SJSA1 (cell line): Measurements from ENCODE around the gene PLB1. TPM values are rescaled to one million over a fixed set of nuclear protein-coding genes. Genes with fewer than 3 reads are reported as not detected.

Experiments
- DNase-seq, 2 experiments: peaks; one replicate each; pipeline ENCODE4 v3.0.0-alpha.2; 2015 to 2020; ENCODE audit warnings: low spot score in 2 of 2, low read depth in 1 of 2
- H3K27ac ChIP-seq: fragments of 250-450 bp; sonication (Bioruptor Pico); 2 replicates; pipeline ENCODE4 v1.5.1; 2020; ENCODE audit warnings: mild to moderate bottlenecking, moderate library complexity
- H3K27me3 ChIP-seq: fragments of 250-450 bp; sonication (Bioruptor Pico); replicated peaks from 2 replicates; pipeline ENCODE4 v1.5.1; 2020; ENCODE audit warnings: mild to moderate bottlenecking, moderate library complexity
- H3K36me3 ChIP-seq: fragments of 250-450 bp; sonication (Bioruptor Pico); 2 replicates; pipeline ENCODE4 v1.5.1; 2020; ENCODE audit warnings: mild to moderate bottlenecking
- H3K4me1 ChIP-seq: fragments of 250-450 bp; sonication (Bioruptor Pico); replicated peaks from 2 replicates; pipeline ENCODE4 v1.6.1; 2021; ENCODE audit warnings: mild to moderate bottlenecking
- H3K4me3 ChIP-seq: fragments of 250-450 bp; sonication (Bioruptor Pico); 2 replicates; pipeline ENCODE4 v1.5.1; 2020; ENCODE audit warnings: mild to moderate bottlenecking
- H3K9me3 ChIP-seq: fragments of 250-450 bp; sonication (Bioruptor Pico); replicated peaks from 2 replicates; pipeline ENCODE4 v1.5.1; 2020; ENCODE audit warnings: mild to moderate bottlenecking
- total RNA-seq: library from RNA; depleted of rRNA; stranded (reverse); fragments of >200 nt; shearing (Covaris generic); gene quantifications from 2 replicates; pipeline ENCODE4 v1.2.3, GENCODE V29; 2014

PLB1 gene
- total RNA-seq, 1 experiment from 2014 or later: 4.6 TPM

DNA sequence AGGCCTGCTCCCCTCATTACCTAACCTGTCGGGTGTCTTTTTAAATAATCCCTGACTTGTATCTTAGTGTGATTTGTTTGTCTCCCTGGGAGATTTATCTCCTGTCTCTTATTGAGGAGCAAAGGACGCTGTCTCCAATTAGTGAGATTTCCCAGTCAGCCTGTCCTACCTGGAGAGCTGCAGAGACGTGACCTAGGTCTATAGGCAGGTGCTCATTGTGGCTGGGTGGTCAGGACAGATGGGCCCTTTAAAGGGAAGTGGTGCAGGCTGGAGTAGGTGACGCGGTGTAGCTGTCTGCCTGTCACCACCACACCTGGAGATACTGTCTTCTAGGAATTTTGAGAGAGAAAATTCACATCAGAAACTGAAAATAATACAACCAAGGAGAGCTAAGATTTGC is 28.0 kb downstream of the PLB1 start:
- no peak for DNase-seq
- Histone ChIP-seq H3K36me3 (no peaks in the 10 kb centered on the region), H3K27me3 (peaks cover 26% of the 10 kb centered on the region), H3K4me3 (no peak overlapping the region), H3K4me1 (no peaks in the 10 kb centered on the region), H3K9me3 (no peaks in the 10 kb centered on the region), H3K27ac (no peak overlapping the region)

DNA sequence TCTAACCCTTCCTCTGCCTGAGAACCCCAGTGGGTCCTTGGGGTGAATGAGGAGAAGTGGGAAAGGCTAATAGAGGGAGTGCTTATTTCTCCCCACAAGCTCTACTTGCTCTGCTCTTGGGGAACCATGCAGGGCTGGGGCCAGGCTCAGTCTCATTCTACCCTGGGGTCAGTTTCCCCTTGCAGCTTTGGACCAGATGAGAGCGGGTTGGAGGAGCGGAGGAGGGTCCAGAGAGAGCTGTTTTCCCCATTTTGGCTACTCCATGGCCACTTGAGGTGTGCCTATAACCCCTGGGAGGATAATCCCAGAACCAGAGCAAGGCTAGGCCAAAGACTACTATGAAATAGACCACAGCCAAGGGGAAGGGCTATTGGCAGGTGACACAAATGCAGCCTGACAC is 29.6 kb downstream of the PLB1 start:
- Histone ChIP-seq H3K27ac (no peak overlapping the region), H3K27me3 (peaks cover 25% of the 10 kb centered on the region)

DNA sequence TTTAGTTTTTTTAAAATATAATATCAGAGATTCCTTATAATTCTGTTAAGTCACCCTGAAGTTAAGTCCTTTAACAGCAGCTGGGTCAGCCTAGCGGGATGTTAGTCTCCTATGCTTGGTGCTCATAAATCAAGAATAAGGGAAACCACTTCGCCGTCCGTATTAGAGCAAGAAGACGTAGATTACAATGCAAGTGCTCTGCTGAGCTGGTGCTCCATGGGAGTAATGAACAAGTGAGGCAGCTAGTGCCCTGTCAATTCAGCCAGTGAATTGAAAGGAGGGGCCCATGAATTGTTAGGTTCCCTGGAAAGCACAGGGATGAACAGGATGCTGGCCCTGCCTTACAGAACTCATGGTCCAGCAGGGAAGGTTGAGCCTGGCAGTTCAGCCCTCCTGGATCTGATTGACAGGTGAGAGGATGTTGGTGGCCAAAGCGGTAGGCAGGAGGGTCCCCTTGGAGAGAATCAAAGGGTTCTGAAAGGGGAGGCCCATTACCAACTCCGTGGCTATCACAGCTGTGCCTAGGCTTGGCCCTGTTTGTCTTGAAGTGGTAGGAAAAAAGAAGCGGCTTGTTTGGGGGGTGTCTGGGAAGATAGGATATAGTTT is 30.8 kb downstream of the PLB1 start:
- Histone ChIP-seq H3K27ac (no peak overlapping the region), H3K9me3 (no peaks in the 10 kb centered on the region), H3K4me1 (no peaks in the 10 kb centered on the region), H3K27me3 (peaks cover 17% of the 10 kb centered on the region), H3K36me3 (no peaks in the 10 kb centered on the region), H3K4me3 (no peak overlapping the region)
- DNase-seq: no peak

More for the DNA sequence above, 29.6 kb downstream of the PLB1 start:
- no peaks in the 10 kb centered on the region for H3K4me1 ChIP-seq
- DNase-seq: no peak
- H3K9me3 ChIP-seq: no peaks in the 10 kb centered on the region
- H3K4me3 ChIP-seq: no peak overlapping the region
- no peaks in the 10 kb centered on the region for H3K36me3 ChIP-seq

DNA sequence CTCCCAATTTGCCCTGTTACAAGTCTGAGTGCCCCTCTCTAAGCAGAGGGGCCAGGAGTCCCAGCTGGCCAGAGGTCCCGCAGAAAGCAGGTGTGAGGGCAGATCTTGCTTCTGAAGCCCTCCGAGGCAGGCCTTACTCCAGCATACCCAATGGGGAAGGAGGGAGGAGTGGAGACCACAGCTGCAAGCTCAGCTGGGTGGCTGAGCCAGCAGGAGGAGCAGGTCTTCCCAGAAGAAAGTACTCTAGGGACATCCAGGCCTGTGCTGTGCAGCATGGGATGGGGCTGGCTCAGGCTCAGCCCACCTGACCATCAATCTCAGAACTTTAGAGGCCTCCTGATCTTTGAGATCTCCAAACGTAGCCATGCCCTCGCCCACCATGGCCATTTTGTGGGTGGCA is 31.3 kb downstream of the PLB1 start:
- no peaks in the 10 kb centered on the region for H3K9me3 ChIP-seq
- peaks cover 20% of the 10 kb centered on the region for H3K27me3 ChIP-seq
- DNase-seq: no peak
- H3K36me3 ChIP-seq: no peaks in the 10 kb centered on the region
- no peak overlapping the region for H3K4me3 ChIP-seq
- no peaks in the 10 kb centered on the region for H3K4me1 ChIP-seq
- H3K27ac ChIP-seq: no peak overlapping the region

DNA sequence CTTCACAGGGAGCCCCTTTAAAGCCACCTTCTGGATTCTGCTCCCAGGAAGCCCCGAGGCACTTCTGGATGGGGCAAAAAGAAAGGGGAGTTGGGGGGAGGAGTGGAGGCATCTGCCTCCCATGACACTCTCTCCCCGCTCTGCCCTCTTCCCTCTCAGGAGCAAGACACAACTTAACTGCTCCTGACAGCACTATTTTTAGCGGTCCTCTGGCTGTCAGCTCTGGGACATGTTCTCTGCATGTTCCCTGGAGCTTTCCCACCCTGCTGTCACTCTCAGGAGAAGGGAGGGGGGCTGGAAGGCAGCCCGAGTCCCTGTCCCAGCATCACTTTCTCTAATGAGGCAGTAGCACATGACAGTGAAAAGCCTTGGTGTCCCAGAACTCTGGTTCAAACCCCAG is 32.3 kb downstream of the PLB1 start:
- H3K36me3 ChIP-seq: no peaks in the 10 kb centered on the region
- no peak for DNase-seq
- no peaks in the 10 kb centered on the region for H3K9me3 ChIP-seq
- H3K27ac ChIP-seq: no peak overlapping the region
- no peaks in the 10 kb centered on the region for H3K4me1 ChIP-seq
- H3K4me3 ChIP-seq: no peak overlapping the region
- H3K27me3 ChIP-seq: peaks cover 14% of the 10 kb centered on the region

DNA sequence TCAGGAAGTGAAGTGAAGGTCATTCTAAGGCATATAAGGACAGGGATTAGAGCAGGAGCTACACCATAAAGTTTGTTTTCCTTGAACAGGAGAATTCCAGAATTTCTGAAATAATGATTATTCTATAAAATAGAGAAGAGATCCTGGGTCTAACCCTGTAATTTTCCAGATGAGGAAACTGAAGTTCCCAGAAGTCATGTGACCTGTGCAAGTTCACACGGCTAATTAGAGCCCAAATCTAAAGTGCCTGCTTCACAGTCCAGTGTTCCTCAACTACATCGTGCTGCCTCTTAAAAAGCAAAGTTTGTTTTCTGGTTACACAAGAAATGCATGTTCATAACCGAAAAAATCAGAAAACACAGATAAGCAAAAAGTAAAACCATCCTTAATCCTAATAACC is 34.9 kb downstream of the PLB1 start:
- DNase-seq: no peak
- no peak overlapping the region for H3K27ac ChIP-seq
- no peaks in the 10 kb centered on the region for H3K9me3 ChIP-seq
- peaks cover 8% of the 10 kb centered on the region; the same call in 1 of the 2 replicates for H3K27me3 ChIP-seq
- H3K4me1 ChIP-seq: no peaks in the 10 kb centered on the region
- no peaks in the 10 kb centered on the region for H3K36me3 ChIP-seq
- H3K4me3 ChIP-seq: no peak overlapping the region

DNA sequence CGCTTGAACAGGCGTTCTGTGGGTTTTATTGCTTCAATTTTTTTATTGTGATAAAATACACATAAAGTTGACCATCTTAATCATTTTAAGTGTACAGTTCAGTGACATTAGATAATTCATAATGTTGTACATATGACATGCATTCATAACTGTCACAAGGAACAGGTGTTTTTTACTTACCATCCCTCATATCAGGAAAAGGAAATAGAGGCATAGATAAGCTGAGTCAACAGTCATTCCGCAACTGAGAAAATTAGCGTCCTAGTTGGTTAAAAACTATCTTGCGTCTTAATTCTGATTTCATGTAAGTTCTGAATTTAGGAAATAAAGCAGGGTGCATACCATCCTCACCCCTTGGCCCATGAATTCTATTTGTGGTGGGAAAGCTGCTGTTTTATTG is 36.5 kb downstream of the PLB1 start:
- H3K4me1 ChIP-seq: no peaks in the 10 kb centered on the region
- no peak overlapping the region for H3K27ac ChIP-seq
- peaks cover 8% of the 10 kb centered on the region; the same call in 1 of the 2 replicates for H3K27me3 ChIP-seq
- H3K9me3 ChIP-seq: no peaks in the 10 kb centered on the region
- H3K36me3 ChIP-seq: no peaks in the 10 kb centered on the region
- H3K4me3 ChIP-seq: no peak overlapping the region
- no peak for DNase-seq

DNA sequence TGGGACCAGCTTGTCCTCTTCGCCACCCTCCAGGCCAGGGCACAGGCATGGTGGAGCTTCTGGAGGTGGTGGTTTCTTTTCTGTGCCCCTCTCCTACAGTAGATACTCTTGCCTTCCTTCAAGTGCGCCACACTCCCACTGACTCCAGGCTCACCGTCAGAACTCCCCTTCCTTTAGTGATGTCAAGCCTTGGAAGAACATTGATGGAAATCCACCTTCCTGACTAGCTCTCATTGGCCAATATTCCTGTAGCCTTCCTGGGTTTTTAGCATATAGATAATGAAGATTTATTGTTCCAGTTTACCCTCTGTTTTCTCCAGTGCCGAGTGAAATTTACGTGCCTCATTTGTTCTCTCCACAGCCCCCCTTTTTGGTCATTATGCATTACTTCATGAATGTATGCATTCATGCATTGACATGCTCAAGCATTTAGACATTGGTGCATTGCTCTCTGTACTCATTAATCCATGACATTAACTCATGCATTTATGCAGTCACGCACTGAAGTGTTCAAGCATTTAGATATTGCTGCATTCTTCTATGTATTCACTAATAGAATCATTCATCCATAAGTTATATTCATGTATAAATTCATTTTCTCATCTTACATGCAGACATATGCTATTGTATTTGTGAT is 37.3 kb downstream of the PLB1 start:
- Histone ChIP-seq H3K27me3 (peaks cover 8% of the 10 kb centered on the region; the same call in 1 of the 2 replicates), H3K27ac (no peak overlapping the region), H3K4me1 (no peaks in the 10 kb centered on the region), H3K4me3 (no peak overlapping the region), H3K36me3 (no peaks in the 10 kb centered on the region), H3K9me3 (no peaks in the 10 kb centered on the region)
- DNase-seq: no peak

DNA sequence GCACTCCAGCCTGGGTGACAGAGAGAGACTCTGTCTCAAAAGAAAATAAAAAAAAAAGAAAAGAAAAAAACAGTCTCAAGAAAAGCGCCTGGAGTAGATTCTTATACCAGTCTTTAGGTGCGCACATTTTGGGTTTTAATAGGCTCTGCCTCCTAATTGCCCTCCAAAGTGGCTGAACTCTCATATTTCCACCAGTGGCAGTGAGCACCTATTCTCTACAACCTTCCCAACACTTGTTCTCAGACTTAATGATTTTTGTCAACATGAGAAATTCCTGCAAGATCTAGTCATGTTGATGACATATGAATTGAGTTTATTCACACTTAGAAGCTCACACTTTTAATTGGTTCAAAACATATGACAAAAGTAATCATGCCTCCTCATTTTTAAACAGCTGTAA is 39.0 kb downstream of the PLB1 start:
- DNase-seq: no peak
- Histone ChIP-seq H3K4me3 (no peak overlapping the region), H3K9me3 (no peaks in the 10 kb centered on the region), H3K36me3 (no peaks in the 10 kb centered on the region), H3K27ac (no peak overlapping the region), H3K27me3 (peaks cover 8% of the 10 kb centered on the region; the same call in 1 of the 2 replicates), H3K4me1 (peaks cover 5% of the 10 kb centered on the region; the same call in 1 of the 2 replicates)

DNA sequence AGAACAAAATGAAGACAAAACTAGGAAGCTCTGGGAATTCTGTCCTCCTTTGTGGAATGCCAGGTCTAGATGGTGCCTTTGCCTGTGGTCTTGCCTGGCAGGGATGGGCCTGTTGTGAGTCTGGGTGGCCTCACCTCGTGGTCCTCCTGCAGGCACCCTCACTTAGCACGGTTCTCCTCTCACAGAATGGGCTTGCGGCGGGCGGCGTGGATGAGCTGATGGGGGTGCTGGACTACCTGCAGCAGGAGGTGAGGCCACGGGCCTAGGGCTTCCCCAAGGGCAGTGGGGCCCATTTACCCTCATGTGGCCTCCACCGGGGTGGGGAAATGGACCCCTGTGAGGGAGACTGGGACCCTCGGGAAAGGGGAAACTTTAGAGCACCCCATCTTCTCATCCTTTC is 42.3 kb downstream of the PLB1 start:
- DNase-seq: no peak
- Histone ChIP-seq H3K4me3 (no peak overlapping the region), H3K27me3 (no peaks in the 10 kb centered on the region; the same call in 1 of the 2 replicates), H3K36me3 (no peaks in the 10 kb centered on the region), H3K27ac (no peak overlapping the region), H3K9me3 (no peaks in the 10 kb centered on the region), H3K4me1 (peaks cover 5% of the 10 kb centered on the region; the same call in 1 of the 2 replicates)

DNA sequence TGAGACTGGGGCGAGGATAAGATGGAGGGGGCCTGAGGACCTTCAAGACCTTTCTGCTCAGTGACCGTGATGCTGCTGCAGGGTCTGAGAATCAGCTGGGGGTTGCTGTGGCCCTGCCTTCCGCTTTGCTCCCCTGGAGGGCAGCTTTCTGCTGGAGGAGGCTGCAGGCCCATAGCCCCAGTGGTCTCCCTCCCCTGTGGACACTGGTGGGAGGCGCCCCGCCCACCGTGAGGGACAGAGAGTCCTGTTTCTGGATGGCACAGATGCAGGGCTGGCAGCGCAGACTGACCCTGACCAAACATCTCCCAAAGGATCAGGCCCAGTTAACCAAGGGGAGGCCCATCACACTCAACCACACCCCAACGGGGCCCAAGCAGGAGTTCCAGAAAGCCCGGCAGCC is 42.8 kb downstream of the PLB1 start:
- no peak overlapping the region for H3K27ac ChIP-seq

DNA sequence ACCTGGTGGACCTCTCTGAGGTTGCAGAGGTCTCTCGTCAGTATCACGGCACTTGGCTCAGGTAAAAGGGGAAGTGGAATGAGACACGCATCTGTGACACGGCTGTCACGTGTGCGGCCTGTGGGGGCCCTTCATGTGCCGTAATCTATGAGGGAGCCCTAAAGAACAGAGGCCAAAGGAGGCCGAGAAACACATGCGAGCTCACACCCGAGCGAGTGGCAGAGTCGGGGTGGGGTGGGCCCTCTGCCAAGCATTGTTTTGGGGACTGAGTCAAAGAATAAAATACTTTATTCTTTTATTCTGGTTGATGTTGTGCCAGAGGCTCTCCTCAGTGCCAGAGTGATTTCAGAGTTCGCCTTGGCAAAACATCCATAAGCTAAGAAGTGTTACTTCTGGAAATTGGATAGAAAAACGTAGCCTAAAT is 43.3 kb downstream of the PLB1 start:
- Histone ChIP-seq H3K4me3 (no peak overlapping the region), H3K4me1 (peaks cover 5% of the 10 kb centered on the region; the same call in 1 of the 2 replicates), H3K27ac (no peak overlapping the region), H3K36me3 (no peaks in the 10 kb centered on the region), H3K27me3 (no peaks in the 10 kb centered on the region; the same call in 1 of the 2 replicates), H3K9me3 (no peaks in the 10 kb centered on the region)
- DNase-seq: peak in 1 of 2 experiments; percentile 18

More for the DNA sequence above, 42.8 kb downstream of the PLB1 start:
- Histone ChIP-seq H3K36me3 (no peaks in the 10 kb centered on the region), H3K27me3 (no peaks in the 10 kb centered on the region; the same call in 1 of the 2 replicates), H3K9me3 (no peaks in the 10 kb centered on the region), H3K4me1 (peaks cover 5% of the 10 kb centered on the region; the same call in 1 of the 2 replicates), H3K4me3 (no peak overlapping the region)
- no peak for DNase-seq

DNA sequence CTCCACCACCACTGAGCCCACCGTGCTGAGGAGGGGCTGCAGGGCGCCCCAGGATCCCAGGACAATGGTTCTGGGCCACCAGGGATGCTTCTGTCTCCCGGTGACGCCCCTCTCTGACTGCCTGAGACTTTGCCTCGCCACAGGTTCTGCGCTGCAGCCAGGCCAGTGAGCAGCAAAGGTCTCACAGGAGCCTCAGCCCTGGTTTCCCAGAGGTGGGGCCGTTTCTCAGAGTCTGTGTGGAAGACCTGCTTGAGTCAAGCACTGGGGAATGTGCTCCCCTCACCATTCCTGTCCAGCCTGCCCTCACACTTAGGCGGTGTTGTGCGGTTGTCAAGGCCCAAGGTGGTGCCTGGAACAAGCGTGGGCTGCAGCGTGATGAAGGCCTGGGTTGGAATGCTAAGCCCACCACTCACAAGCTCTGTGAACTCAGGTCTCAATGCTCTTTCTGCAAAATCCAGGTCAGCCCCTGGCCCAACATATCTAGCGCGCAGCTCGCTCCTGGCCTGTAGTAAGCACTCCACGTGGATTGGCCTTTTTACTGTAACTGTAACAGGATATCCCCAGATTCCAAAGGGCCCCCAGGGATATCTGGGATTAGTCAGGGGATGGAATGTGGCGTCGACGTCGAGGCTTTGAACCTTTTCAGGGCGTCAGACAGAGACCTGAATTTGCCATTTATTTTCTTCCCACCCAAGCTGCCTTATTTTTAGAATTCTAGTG is 47.6 kb downstream of the PLB1 start:
- no peaks in the 10 kb centered on the region for H3K27me3 ChIP-seq
- H3K9me3 ChIP-seq: no peaks in the 10 kb centered on the region
- H3K4me3 ChIP-seq: no peak overlapping the region
- H3K4me1 ChIP-seq: peaks cover 5% of the 10 kb centered on the region; the same call in 1 of the 2 replicates
- no peak overlapping the region for H3K27ac ChIP-seq
- no peaks in the 10 kb centered on the region for H3K36me3 ChIP-seq
- no peak for DNase-seq

DNA sequence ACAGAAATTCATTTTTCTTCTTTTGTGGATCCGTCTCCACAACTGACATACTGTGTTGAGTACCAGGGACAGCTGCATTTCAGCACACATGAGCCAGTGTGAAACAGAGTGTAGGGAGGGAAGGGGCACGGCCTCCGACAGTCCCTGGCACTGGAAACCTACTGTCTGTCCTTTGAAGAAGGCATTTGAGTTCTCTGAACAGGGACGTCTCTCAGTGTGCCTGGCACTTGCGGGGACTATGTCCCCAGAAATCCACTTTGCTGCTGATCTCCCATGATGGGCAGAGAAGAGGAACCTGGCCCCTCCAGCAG is 48.1 kb downstream of the PLB1 start:
- H3K9me3 ChIP-seq: no peaks in the 10 kb centered on the region
- no peak for DNase-seq
- H3K36me3 ChIP-seq: no peaks in the 10 kb centered on the region
- no peak overlapping the region for H3K4me3 ChIP-seq
- peaks cover 4% of the 10 kb centered on the region; the same call in 1 of the 2 replicates for H3K4me1 ChIP-seq
- H3K27me3 ChIP-seq: no peaks in the 10 kb centered on the region
- H3K27ac ChIP-seq: no peak overlapping the region
